H9 (cell line): ENCODE data around the gene SLC2A14. TPM values are rescaled to one million over a fixed set of nuclear protein-coding genes. Genes with fewer than 3 reads are reported as not detected.
"Not testable (repeated sequence)": the region's sequence is repeated elsewhere in the genome, so short reads cannot be mapped to it uniquely, and the experiment has no call there.

ENCODE experiments used
- DNase-seq: peaks from one replicate; pipeline ENCODE4 v3.0.0-alpha.2; 2017
- H2AFZ ChIP-seq: one replicate; pipeline ENCODE4 v1.6.1; 2013; ENCODE audit warnings: mild to moderate bottlenecking, low read length, control low read depth, moderate library complexity
- H2AK5ac ChIP-seq: 2 replicates; pipeline ENCODE4 v1.6.1; 2013; ENCODE audit warnings: low read length, control low read depth, mixed read lengths; ENCODE audit not compliant: insufficient read length
- H2BK120ac ChIP-seq: one replicate; pipeline ENCODE4 v1.6.1; 2013; ENCODE audit warnings: low read depth, mild to moderate bottlenecking, low read length, control low read depth, inconsistent platforms; ENCODE audit not compliant: poor library complexity, severe bottlenecking
- H2BK12ac ChIP-seq: 2 replicates; pipeline ENCODE4 v1.6.1; 2013; ENCODE audit warnings: low read length, control low read depth, mixed read lengths, low read depth; ENCODE audit not compliant: insufficient read length
- H2BK15ac ChIP-seq: 2 replicates; pipeline ENCODE4 v1.6.1; 2013; ENCODE audit warnings: low read depth, low read length, control low read depth
- H2BK20ac ChIP-seq: one replicate; pipeline ENCODE4 v1.6.1; 2013; ENCODE audit warnings: low read depth, mild to moderate bottlenecking, low read length, control low read depth, inconsistent platforms; ENCODE audit not compliant: poor library complexity, severe bottlenecking
- H2BK5ac ChIP-seq: 2 replicates; pipeline ENCODE4 v1.6.1; 2013; ENCODE audit warnings: low read length, control low read depth, mixed read lengths; ENCODE audit not compliant: insufficient read length
- H3K14ac ChIP-seq: 2 replicates; pipeline ENCODE4 v1.6.1; 2013; ENCODE audit warnings: low read length, control low read depth; ENCODE audit not compliant: insufficient read depth
- H3K18ac ChIP-seq: 2 replicates; pipeline ENCODE4 v1.6.1; 2013; ENCODE audit warnings: low read depth, mild to moderate bottlenecking, mixed read lengths, low read length, control low read depth; ENCODE audit not compliant: insufficient read length
- H3K23ac ChIP-seq: 2 replicates; pipeline ENCODE4 v1.6.1; 2013; ENCODE audit warnings: low read length, control low read depth, mixed read lengths, low read depth; ENCODE audit not compliant: insufficient read length
- H3K23me2 ChIP-seq: 2 replicates; pipeline ENCODE4 v1.6.1; 2013; ENCODE audit warnings: low read depth, mild to moderate bottlenecking, mixed read lengths, low read length, control low read depth; ENCODE audit not compliant: insufficient read length, poor library complexity, severe bottlenecking
- H3K27ac ChIP-seq: 2 replicates; pipeline ENCODE4 v1.5.1; 2013; ENCODE audit warnings: low read length, control low read depth, mixed read lengths, low read depth; ENCODE audit not compliant: insufficient read length
- H3K27me3 ChIP-seq: 2 replicates; pipeline ENCODE4 v1.6.1; 2013; ENCODE audit warnings: low read length, control low read depth, inconsistent platforms; ENCODE audit not compliant: insufficient read depth
- H3K4ac ChIP-seq: 2 replicates; pipeline ENCODE4 v1.6.1; 2013; ENCODE audit warnings: low read depth, mild to moderate bottlenecking, control low read depth, inconsistent platforms, low read length, moderate library complexity
- H3K4me1 ChIP-seq: 2 replicates; pipeline ENCODE4 v1.6.1; 2013; ENCODE audit warnings: low read length, control low read depth, inconsistent platforms; ENCODE audit not compliant: insufficient read depth
- H3K4me2 ChIP-seq: 2 replicates; pipeline ENCODE4 v1.6.1; 2013; ENCODE audit warnings: low read length, control low read depth, mixed read lengths; ENCODE audit not compliant: insufficient read length, insufficient read depth
- H3K56ac ChIP-seq: 2 replicates; pipeline ENCODE4 v1.6.1; 2013; ENCODE audit warnings: low read depth, mild to moderate bottlenecking, mixed read lengths, low read length, control low read depth; ENCODE audit not compliant: insufficient read length
- H3K79me1 ChIP-seq: 2 replicates; pipeline ENCODE4 v1.6.1; 2013; ENCODE audit warnings: low read depth, mild to moderate bottlenecking, moderate library complexity, low read length, control low read depth, inconsistent platforms; ENCODE audit not compliant: insufficient read depth, poor library complexity, severe bottlenecking
- H3K79me2 ChIP-seq: 2 replicates; pipeline ENCODE4 v1.6.1; 2013; ENCODE audit warnings: low read length, control low read depth, inconsistent platforms; ENCODE audit not compliant: insufficient read depth
- H3K9ac ChIP-seq: 2 replicates; pipeline ENCODE4 v1.6.1; 2013; ENCODE audit warnings: low read length, control low read depth, mixed read lengths; ENCODE audit not compliant: insufficient read length; ENCODE audit errors: extremely low read depth
- H3K9me3 ChIP-seq: one replicate; pipeline ENCODE4 v1.6.1; 2013; ENCODE audit warnings: low read depth, low read length, inconsistent platforms; ENCODE audit not compliant: control insufficient read depth
- H3T11ph ChIP-seq: one replicate; pipeline ENCODE4 v1.6.1; 2013; ENCODE audit warnings: mild to moderate bottlenecking, low read length, control low read depth, inconsistent platforms
- H4K20me1 ChIP-seq: one replicate; pipeline ENCODE4 v1.6.1; 2013; ENCODE audit not compliant: control insufficient read depth, insufficient read length, insufficient read depth
- H4K5ac ChIP-seq: 2 replicates; pipeline ENCODE4 v1.6.1; 2013; ENCODE audit warnings: low read depth, mild to moderate bottlenecking, mixed read lengths, low read length, control low read depth; ENCODE audit not compliant: insufficient read length
- H4K8ac ChIP-seq: replicated peaks from 2 replicates; pipeline ENCODE4 v1.6.1; 2013; ENCODE audit warnings: low read length, control low read depth, mixed read lengths, low read depth; ENCODE audit not compliant: insufficient read length
- H4K91ac ChIP-seq: 2 replicates; pipeline ENCODE4 v1.6.1; 2013; ENCODE audit warnings: low read depth, mild to moderate bottlenecking, moderate library complexity, mixed read lengths, low read length, control low read depth; ENCODE audit not compliant: insufficient read length
- H3K27ac Mint-ChIP-seq, 3 experiments: 2 replicates in 2 of 3; 3 replicates in 1 of 3; pipeline ENCODE4 v1.8.0; 2020 to 2021; ENCODE audit warnings: mixed read lengths in 3 of 3, mild to moderate bottlenecking in 1 of 3, moderate library complexity in 1 of 3
- H3K27me3 Mint-ChIP-seq: 2 replicates; pipeline ENCODE4 v1.8.0; 2021; ENCODE audit warnings: low read depth, mild to moderate bottlenecking, moderate library complexity, mixed read lengths
- H3K36me3 Mint-ChIP-seq, 3 experiments: 2 replicates in 2 of 3; 3 replicates in 1 of 3; pipeline ENCODE4 v1.8.0; 2020 to 2021; ENCODE audit warnings: low read depth in 3 of 3, mixed read lengths in 3 of 3; ENCODE audit not compliant: insufficient read depth in 1 of 3
- H3K4me1 Mint-ChIP-seq, 2 experiments: 2 replicates each; pipeline ENCODE4 v1.8.0; 2020; ENCODE audit warnings: mixed read lengths in 2 of 2
- H3K4me3 Mint-ChIP-seq, 2 experiments: 2 replicates in 1 of 2; 3 replicates in 1 of 2; pipeline ENCODE4 v1.8.0; 2020 to 2021; ENCODE audit warnings: mild to moderate bottlenecking in 2 of 2, mixed read lengths in 2 of 2, moderate library complexity in 1 of 2
- H3K9me3 Mint-ChIP-seq, 2 experiments: 2 replicates in 1 of 2; 3 replicates in 1 of 2; pipeline ENCODE4 v1.8.0; 2020; ENCODE audit warnings: mild to moderate bottlenecking in 2 of 2, mixed read lengths in 2 of 2, moderate library complexity in 1 of 2
- CTCF ChIP-seq: fragments of 200-600 bp; sonication (generic); conservative IDR thresholded peaks from 3 replicates; pipeline ENCODE4 v1.8.0; 2021; ENCODE audit warnings: antibody characterized with exemption, mild to moderate bottlenecking
- WGBS: extraction: QIAGEN DNeasy Blood & Tissue Kit; methylation state at CpG from one replicate; pipeline ENCODE4 v1.1.7; 2013; ENCODE audit warnings: missing lambda C conversion rate, low lambda C conversion rate, mixed read lengths; ENCODE audit not compliant: insufficient read length; ENCODE audit errors: extremely low coverage; 5-methylcytosine and 5-hydroxymethylcytosine counted together
- total RNA-seq: library from RNA; stranded (reverse); gene quantifications from 2 replicates; pipeline ENCODE4 v1.2.1, GENCODE V29; 2021

SLC2A14 gene
- total RNA-seq, 1 experiment from 2014 or later, result 19.1 TPM

DNA sequence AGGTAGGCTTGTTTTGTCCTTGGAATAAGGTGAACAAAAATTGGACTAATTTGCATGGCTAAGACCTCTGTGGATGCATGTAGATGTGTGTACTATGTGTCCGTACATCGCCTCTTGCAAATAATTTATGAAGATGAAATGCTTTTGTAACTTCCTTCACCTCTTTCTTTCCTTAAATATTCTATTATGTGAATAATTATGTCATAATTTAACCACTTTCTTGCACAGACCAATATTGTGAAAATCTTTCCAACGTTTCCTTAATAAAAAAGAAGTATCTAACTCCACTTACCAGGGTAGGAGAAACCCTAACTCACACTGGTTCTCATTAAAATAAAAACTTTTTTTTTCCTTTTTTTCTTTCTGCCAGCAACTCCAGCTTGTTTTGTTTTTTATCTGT lies 79.5 kb downstream of the SLC2A14 start:
- no peak for DNase-seq
- H2AFZ ChIP-seq, result no peak overlapping the region
- no peaks in the 10 kb centered on the region for H3K27me3 ChIP-seq
- H3K4me1 Mint-ChIP-seq, result peaks cover 41 to 57% of the 10 kb centered on the region in 2 experiments
- no peak overlapping the region for H2BK12ac ChIP-seq
- H3K27ac ChIP-seq, result no peak overlapping the region
- no peak overlapping the region for H3K14ac ChIP-seq
- TF ChIP-seq CTCF, result no peak
- H3K4ac ChIP-seq, result no peak overlapping the region
- no peak overlapping the region for H3K23ac ChIP-seq
- no peak overlapping the region for H4K5ac ChIP-seq
- H3K79me2 ChIP-seq, result peaks cover 26% of the 10 kb centered on the region; the same call in 1 of the 2 replicates
- no CpG with 5 or more reads among the region's 3 CpGs for WGBS
- no peaks in the 10 kb centered on the region for H3K79me1 ChIP-seq
- H3K18ac ChIP-seq, result no peak overlapping the region
- no peaks in the 10 kb centered on the region for H3K9me3 ChIP-seq
- H2BK5ac ChIP-seq, result no peak overlapping the region
- H3K9ac ChIP-seq, result no peak overlapping the region
- H3K56ac ChIP-seq, result no peak overlapping the region
- no peak overlapping the region for H2BK120ac ChIP-seq
- H3K36me3 Mint-ChIP-seq, result peaks cover 39 to 70% (median 49%) of the 10 kb centered on the region in 3 experiments
- H2BK20ac ChIP-seq, result no peak overlapping the region
- H3T11ph ChIP-seq, result no peak overlapping the region
- no peak overlapping the region for H2BK15ac ChIP-seq
- no peaks in the 10 kb centered on the region for H3K27me3 Mint-ChIP-seq
- H4K8ac ChIP-seq, result no peak overlapping the region
- no peaks in the 10 kb centered on the region for H3K9me3 Mint-ChIP-seq
- peak overlapping the region; percentile 23 to 97; a peak in 4 of 5 replicates for H3K4me3 Mint-ChIP-seq
- no peak overlapping the region for H4K91ac ChIP-seq
- no peak overlapping the region for H3K4me2 ChIP-seq
- no peaks in the 10 kb centered on the region; the same call in 1 of the 2 replicates for H3K4me1 ChIP-seq
- peaks cover 5% of the 10 kb centered on the region for H3K23me2 ChIP-seq
- peak overlapping the region in 2 of 3 experiments; percentile 11 to 88; a peak in 3 of 7 replicates for H3K27ac Mint-ChIP-seq
- H2AK5ac ChIP-seq, result no peak overlapping the region
- H4K20me1 ChIP-seq, result peaks cover 3% of the 10 kb centered on the region

DNA sequence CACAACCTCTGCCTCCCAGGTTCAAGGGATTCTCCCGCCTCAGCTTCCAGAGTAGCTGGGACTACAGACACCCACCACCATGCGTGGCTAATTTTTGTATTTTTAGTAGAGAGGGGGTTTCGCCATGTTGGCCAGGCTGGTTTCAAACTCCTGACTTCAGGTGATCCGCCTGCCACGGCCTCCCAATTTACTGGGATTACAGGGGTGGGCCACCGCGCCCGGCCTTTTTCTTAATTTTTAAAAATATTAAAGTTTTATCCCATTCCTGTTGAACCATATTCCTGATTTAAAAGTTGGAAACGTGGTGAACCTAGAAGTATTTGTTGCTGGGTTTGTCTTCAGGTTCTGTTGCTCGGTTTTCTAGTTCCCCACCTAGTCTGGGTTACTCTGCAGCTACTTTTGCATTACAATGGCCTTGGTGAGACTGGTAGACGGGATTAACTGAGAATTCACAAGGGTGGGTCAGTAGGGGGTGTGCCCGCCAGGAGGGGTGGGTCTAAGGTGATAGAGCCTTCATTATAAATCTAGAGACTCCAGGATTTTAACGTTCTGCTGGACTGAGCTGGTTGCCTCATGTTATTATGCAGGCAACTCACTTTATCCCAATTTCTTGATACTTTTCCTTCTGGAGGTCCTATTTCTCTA lies 83.7 kb downstream of the SLC2A14 start, which contains the start of gene NANOG:
NANOG (plus strand) TSS at position 519 of the 645 bp plus-strand sequence. CDS start 213 bp downstream, outside the sequence.
- not testable (repeated sequence) for H3K27me3 ChIP-seq, H3K23ac ChIP-seq, H3K27me3 Mint-ChIP-seq, H4K8ac ChIP-seq, H3K23me2 ChIP-seq, H3K79me1 ChIP-seq, H2BK12ac ChIP-seq, H2BK20ac ChIP-seq, H2AFZ ChIP-seq, H3K4me1 ChIP-seq, H3K9me3 Mint-ChIP-seq, H4K20me1 ChIP-seq, H3K9me3 ChIP-seq, H3K14ac ChIP-seq, H3K4ac ChIP-seq, H3K56ac ChIP-seq, H2BK120ac ChIP-seq, H4K91ac ChIP-seq
- Mint-ChIP-seq H3K4me1 (peaks cover 60 to 78% of the 10 kb centered on the region in 2 experiments), H3K27ac (peak within 1 kb of the TSS; percentile 96 to 99 (median 99)), H3K4me3 (peak within 1 kb of the TSS; percentile 89 to 97), H3K36me3 (peaks cover 23 to 41% (median 36%) of the 10 kb centered on the region in 3 experiments)
- peak within 1 kb of the TSS; percentile 59 for H2AK5ac ChIP-seq
- H2BK5ac ChIP-seq, result peak within 1 kb of the TSS; percentile 60
- DNase-seq, result peak; percentile 80
- H3K18ac ChIP-seq, result peak within 1 kb of the TSS; percentile 42
- H3K9ac ChIP-seq, result peak within 1 kb of the TSS; percentile 82
- 0 out of 2 replicates have a peak within 1 kb of the TSS, but pooled peaks have one; percentile 38 for H2BK15ac ChIP-seq
- peak within 1 kb of the TSS; percentile 98 for H3K4me2 ChIP-seq
- peak within 1 kb of the TSS; percentile 33 for H4K5ac ChIP-seq
- peaks cover 26% of the 10 kb centered on the region; the same call in 1 of the 2 replicates for H3K79me2 ChIP-seq
- peak within 1 kb of the TSS; percentile 13 for H3T11ph ChIP-seq
- peak within 1 kb of the TSS; percentile 21 for H3K27ac ChIP-seq
- no CpG with 5 or more reads among the region's 13 CpGs for WGBS
